ENCODE data around the gene EFCAB9. TPM values are rescaled to one million over a fixed set of nuclear protein-coding genes. Genes with fewer than 3 reads are reported as not detected.
"Not testable (repeated sequence)": the region's sequence is repeated elsewhere in the genome, so short reads cannot be mapped to it uniquely, and the experiment has no call there.

Gene EFCAB9
- total RNA-seq, 2 donors from 2014 or later = not detected

GRCh38 chr5:172153695-172154094 lies 40.3 kb upstream of the EFCAB9 start:
- Histone ChIP-seq H3K4me1 (peaks cover 5% of the 10 kb centered on the region), H3K9me3 (no peaks in the 10 kb centered on the region), H3K27ac (no peak overlapping the region), H3K4me3 (no peak overlapping the region), H3K36me3 (no peaks in the 10 kb centered on the region), H3K27me3 (no peaks in the 10 kb centered on the region), H3K9ac (ENCODE audit: low read depth in 2 of 2, low read length in 2 of 2) (no peak overlapping the region)
- no peak for TF ChIP-seq CTCF (IDR thresholded peaks at IDR 0.05)
- DNase-seq = no peak
- intact Hi-C loops (cut with DNase I) = no loop called here

- H3K27me3 ChIP-seq; H3K27ac ChIP-seq; intact Hi-C loops (cut with DNase I); DNase-seq; H3K9me3 ChIP-seq; H3K9ac ChIP-seq (ENCODE audit: low read depth in 2 of 2, low read length in 2 of 2); H3K4me1 ChIP-seq; H3K36me3 ChIP-seq; H3K4me3 ChIP-seq: not testable (repeated sequence)
These were observed 38.9 kb upstream of the EFCAB9 start for GRCh38 chr5:172155101-172155500.

- intact Hi-C loops (cut with DNase I) = no loop called here
- H3K36me3 ChIP-seq = no peaks in the 10 kb centered on the region
- no peaks in the 10 kb centered on the region for H3K4me1 ChIP-seq
- no peak overlapping the region for H3K27ac ChIP-seq
- H3K27me3 ChIP-seq = no peaks in the 10 kb centered on the region
- no peaks in the 10 kb centered on the region for H3K9me3 ChIP-seq
- TF ChIP-seq CTCF (IDR thresholded peaks at IDR 0.05) = no peak
- H3K9ac ChIP-seq (ENCODE audit: low read depth in 2 of 2, low read length in 2 of 2) = no peak overlapping the region
- DNase-seq = no peak
- H3K4me3 ChIP-seq = no peak overlapping the region
These were observed 37.4 kb upstream of the EFCAB9 start for GRCh38 chr5:172156541-172156994.

GRCh38 chr5:172159016-172159415 lies 35.0 kb upstream of the EFCAB9 start:
- TF ChIP-seq CTCF (IDR thresholded peaks at IDR 0.05) = no peak
- Histone ChIP-seq H3K27ac (no peak overlapping the region), H3K4me1 (no peaks in the 10 kb centered on the region), H3K9ac (ENCODE audit: low read depth in 2 of 2, low read length in 2 of 2) (no peak overlapping the region), H3K4me3 (no peak overlapping the region), H3K27me3 (no peaks in the 10 kb centered on the region), H3K36me3 (no peaks in the 10 kb centered on the region), H3K9me3 (no peaks in the 10 kb centered on the region)
- DNase-seq = no peak
- intact Hi-C loops (cut with DNase I) = no loop called here

DNA sequence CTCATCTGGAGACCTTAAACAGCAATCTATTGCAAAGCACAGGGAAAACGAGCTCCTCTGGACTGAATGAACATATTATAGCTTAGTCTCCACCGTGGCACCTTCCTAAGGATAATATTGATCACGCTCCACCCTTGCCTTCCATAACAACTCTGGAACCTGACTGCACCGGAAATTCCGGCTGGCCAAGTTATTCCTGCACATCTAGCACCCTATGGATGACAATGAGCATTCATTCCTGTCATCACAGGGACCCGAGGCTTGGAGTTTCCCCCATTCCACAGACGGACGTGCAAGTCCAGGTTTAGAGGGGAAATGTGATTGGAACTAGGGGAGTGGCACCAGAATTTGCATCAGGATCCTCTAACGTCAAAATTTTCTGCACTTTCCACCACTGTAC lies 33.5 kb upstream of the EFCAB9 start:
- Histone ChIP-seq H3K9ac (ENCODE audit: low read depth in 2 of 2, low read length in 2 of 2) (no peak overlapping the region), H3K4me3 (no peak overlapping the region), H3K9me3 (no peaks in the 10 kb centered on the region), H3K27ac (no peak overlapping the region), H3K4me1 (no peaks in the 10 kb centered on the region), H3K27me3 (no peaks in the 10 kb centered on the region), H3K36me3 (no peaks in the 10 kb centered on the region)
- intact Hi-C loops (cut with DNase I) = no loop called here
- DNase-seq = no peak
- TF ChIP-seq CTCF (IDR thresholded peaks at IDR 0.05) = no peak

- no peak overlapping the region for H3K27ac ChIP-seq
- no peak for TF ChIP-seq CTCF (IDR thresholded peaks at IDR 0.05)
- no peak for DNase-seq
- H3K27me3 ChIP-seq = no peaks in the 10 kb centered on the region
- H3K36me3 ChIP-seq = no peaks in the 10 kb centered on the region
- H3K9ac ChIP-seq (ENCODE audit: low read depth in 2 of 2, low read length in 2 of 2) = no peak overlapping the region
- H3K4me3 ChIP-seq = no peak overlapping the region
- intact Hi-C loops (cut with DNase I) = no loop called here
- H3K4me1 ChIP-seq = no peaks in the 10 kb centered on the region
- H3K9me3 ChIP-seq = no peaks in the 10 kb centered on the region
These were observed 31.5 kb upstream of the EFCAB9 start for GRCh38 chr5:172162323-172162986.

All from colonic mucosa (tissue), 4 donors.